Measurements from ENCODE around the gene KLK4. TPM values are rescaled to one million over a fixed set of nuclear protein-coding genes. Genes with fewer than 3 reads are reported as not detected.

Gene KLK4
- polyA plus RNA-seq, 3 donors = 0.06 TPM; not detected in 2

DNA sequence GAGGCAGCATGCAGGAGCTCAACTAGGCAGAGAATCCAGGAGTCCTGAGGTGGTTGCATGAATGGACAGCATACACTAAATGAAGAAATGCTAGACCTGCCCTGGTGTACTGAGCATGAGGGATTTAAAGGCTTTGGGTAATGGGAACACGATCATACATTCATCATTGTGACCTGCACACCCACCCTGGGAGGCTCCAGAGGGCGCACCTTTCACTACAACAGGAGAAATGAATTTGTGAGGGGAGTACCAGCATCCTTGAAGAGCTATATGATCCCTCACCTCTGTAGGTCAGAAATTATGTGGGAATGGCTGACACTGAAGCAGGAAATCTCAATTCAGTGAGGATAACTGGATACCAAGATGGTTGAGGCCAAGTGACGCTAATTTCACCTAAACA lies 29.0 kb downstream of the KLK4 start:
- no peak for DNase-seq

DNA sequence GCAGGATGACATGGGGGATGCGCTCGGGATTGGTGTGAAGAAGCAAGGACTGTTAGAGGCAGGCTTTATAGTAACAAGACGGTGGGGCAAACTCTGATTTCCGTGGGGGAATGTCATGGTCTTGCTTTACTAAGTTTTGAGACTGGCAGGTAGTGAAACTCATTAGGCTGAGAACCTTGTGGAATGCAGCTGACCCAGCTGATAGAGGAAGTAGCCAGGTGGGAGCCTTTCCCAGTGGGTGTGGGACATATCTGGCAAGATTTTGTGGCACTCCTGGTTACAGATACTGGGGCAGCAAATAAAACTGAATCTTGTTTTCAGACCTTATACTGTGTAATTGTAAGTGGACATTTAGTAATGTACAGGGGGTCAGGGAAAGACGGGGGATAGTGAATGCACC lies 31.0 kb downstream of the KLK4 start:
- DNase-seq = no peak

DNA sequence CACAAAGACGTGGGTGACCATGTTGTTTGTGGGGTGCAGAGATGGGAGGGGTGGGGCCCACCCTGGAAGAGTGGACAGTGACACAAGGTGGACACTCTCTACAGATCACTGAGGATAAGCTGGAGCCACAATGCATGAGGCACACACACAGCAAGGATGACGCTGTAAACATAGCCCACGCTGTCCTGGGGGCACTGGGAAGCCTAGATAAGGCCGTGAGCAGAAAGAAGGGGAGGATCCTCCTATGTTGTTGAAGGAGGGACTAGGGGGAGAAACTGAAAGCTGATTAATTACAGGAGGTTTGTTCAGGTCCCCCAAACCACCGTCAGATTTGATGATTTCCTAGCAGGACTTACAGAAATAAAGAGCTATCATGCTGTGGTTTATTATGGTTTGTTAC lies 32.3 kb downstream of the KLK4 start:
- DNase-seq = no peak

DNA sequence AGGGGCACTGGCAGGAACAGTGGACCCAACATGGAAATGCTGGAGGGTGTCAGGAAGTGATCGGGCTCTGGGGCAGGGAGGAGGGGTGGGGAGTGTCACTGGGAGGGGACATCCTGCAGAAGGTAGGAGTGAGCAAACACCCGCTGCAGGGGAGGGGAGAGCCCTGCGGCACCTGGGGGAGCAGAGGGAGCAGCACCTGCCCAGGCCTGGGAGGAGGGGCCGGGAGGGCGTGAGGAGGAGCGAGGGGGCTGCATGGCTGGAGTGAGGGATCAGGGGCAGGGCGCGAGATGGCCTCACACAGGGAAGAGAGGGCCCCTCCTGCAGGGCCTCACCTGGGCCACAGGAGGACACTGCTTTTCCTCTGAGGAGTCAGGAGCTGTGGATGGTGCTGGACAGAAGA lies 33.9 kb downstream of the KLK4 start:
- DNase-seq = no peak

DNA sequence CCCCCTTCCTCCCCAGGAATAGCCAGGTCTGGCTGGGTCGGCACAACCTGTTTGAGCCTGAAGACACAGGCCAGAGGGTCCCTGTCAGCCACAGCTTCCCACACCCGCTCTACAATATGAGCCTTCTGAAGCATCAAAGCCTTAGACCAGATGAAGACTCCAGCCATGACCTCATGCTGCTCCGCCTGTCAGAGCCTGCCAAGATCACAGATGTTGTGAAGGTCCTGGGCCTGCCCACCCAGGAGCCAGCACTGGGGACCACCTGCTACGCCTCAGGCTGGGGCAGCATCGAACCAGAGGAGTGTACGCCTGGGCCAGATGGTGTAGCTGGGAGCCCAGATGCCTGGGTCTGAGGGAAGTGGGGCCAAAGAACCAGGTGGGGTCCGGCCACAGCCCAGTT lies 34.7 kb downstream of the KLK4 start:
- DNase-seq = no peak

DNA sequence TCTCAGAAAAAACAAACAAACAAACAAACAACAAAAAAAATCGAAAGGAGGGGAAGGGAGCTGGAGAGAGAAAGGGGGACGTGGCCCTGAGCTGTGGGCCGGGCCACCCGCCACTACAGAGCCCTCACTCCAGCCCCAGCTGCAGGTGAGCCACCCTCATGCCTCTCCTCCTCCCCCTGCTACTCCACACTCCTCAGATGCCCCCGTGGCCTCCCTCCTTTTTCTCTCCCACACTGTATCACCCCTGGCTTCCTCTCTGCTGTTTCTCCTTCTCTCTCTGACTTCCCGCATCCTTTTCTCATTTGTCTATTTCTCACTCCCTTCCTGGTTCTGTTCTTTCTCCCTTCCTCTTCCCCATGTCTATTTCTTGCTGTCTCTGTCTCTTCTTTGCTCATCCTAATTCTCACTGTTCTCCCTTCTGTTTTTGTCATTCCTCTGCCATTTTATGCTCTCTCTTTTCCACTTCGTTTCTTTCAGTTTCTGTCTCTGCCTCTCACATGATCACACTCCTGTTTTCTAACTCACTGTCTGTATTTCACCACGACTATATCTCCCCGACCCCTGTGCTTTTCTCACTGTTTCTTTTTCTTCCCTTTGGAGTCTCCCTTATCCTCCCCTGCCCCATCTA lies 35.3 kb downstream of the KLK4 start:
- no peak for DNase-seq

DNA sequence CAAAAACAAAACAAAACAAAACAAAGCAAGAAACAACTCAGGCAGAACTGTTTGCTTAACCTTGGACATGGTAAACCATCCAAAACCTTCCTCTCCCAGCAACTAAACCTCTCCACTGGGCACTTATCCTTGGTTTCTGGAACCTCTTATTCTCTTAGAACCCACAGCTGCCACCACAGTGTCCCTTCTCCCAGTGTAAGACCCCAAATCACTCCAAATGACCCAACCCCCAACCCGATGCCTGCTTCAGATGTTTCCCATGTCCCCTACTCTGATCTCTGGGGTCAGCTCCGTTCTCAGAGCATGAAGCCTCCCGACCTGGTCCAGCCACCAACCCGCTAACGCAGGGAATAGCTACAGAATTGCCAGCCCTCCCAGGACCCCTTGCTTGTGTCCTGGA lies 37.0 kb downstream of the KLK4 start:
- no peak for DNase-seq

DNA sequence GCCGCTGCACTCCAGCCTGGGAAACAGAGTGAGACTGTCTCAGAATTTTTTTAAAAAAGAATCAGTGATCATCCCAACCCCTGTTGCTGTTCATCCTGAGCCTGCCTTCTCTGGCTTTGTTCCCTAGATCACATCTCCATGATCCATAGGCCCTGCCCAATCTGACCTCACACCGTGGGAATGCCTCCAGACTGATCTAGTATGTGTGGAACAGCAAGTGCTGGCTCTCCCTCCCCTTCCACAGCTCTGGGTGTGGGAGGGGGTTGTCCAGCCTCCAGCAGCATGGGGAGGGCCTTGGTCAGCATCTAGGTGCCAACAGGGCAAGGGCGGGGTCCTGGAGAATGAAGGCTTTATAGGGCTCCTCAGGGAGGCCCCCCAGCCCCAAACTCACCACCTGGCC lies 38.1 kb downstream of the KLK4 start, which contains the start of gene KLK2:
Gene KLK2 (plus strand): TSS at position 384 of the 400 bp plus-strand sequence. CDS start 35 bp downstream, outside the sequence.
- DNase-seq = no peak

DNA sequence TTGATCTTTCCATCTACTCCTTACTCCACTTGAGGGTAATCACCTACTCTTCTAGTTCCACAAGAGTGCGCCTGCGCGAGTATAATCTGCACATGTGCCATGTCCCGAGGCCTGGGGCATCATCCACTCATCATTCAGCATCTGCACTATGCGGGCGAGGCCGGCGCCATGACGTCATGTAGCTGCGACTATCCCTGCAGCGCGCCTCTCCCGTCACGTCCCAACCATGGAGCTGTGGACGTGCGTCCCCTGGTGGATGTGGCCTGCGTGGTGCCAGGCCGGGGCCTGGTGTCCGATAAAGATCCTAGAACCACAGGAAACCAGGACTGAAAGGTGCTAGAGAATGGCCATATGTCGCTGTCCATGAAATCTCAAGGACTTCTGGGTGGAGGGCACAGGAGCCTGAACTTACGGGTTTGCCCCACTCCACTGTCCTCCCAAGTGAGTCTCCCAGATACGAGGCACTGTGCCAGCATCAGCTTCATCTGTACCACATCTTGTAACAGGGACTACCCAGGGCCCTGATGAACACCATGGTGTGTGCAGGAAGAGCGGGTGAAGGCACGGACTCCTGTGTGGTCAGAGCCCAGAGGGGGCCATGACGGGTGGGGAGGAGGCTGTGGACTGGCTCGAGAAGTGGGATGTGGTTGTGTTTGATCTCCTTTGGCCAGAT lies 40.6 kb downstream of the KLK4 start:
- DNase-seq = no peak

DNA sequence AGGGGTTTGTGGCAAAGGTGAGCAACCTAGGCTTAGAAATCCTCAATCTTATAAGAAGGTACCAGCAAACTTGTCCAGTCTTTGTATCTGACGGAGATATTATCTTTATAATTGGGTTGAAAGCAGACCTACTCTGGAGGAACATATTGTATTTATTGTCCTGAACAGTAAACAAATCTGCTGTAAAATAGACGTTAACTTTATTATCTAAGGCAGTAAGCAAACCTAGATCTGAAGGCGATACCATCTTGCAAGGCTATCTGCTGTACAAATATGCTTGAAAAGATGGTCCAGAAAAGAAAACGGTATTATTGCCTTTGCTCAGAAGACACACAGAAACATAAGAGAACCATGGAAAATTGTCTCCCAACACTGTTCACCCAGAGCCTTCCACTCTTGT lies 41.7 kb downstream of the KLK4 start:
- DNase-seq = no peak

DNA sequence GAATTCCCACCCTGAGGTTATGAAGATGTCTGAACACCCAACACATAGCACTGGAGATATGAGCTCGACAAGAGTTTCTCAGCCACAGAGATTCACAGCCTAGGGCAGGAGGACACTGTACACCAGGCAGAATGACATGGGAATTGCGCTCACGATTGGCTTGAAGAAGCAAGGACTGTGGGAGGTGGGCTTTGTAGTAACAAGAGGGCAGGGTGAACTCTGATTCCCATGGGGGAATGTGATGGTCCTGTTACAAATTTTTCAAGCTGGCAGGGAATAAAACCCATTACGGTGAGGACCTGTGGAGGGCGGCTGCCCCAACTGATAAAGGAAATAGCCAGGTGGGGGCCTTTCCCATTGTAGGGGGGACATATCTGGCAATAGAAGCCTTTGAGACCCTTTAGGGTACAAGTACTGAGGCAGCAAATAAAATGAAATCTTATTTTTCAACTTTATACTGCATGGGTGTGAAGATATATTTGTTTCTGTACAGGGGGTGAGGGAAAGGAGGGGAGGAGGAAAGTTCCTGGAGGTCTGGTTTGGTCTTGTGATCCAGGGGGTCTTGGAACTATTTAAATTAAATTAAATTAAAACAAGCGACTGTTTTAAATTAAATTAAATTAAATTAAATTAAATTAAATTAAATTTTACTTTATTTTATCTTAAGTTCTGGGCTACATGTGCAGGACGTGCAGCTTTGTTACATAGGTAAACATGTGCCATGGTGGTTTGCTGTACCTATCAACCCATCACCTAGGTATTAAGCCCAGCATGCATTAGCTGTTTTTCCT lies 49.5 kb downstream of the KLK4 start:
- peak; percentile 17 for DNase-seq

DNA sequence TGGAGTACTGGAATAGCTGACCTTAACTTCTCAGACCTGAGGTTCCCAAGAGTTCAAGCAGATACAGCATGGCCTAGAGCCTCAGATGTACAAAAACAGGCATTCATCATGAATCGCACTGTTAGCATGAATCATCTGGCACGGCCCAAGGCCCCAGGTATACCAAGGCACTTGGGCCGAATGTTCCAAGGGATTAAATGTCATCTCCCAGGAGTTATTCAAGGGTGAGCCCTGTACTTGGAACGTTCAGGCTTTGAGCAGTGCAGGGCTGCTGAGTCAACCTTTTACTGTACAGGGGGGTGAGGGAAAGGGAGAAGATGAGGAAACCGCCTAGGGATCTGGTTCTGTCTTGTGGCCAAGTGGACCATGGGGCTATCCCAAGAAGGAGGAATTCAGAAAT lies 50.2 kb downstream of the KLK4 start:
- DNase-seq = no peak

DNA sequence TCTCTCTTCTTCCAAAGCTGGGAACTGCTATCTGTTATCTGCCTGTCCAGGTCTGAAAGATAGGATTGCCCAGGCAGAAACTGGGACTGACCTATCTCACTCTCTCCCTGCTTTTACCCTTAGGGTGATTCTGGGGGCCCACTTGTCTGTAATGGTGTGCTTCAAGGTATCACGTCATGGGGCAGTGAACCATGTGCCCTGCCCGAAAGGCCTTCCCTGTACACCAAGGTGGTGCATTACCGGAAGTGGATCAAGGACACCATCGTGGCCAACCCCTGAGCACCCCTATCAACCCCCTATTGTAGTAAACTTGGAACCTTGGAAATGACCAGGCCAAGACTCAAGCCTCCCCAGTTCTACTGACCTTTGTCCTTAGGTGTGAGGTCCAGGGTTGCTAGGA lies 51.3 kb downstream of the KLK4 start:
- no peak for DNase-seq

DNA sequence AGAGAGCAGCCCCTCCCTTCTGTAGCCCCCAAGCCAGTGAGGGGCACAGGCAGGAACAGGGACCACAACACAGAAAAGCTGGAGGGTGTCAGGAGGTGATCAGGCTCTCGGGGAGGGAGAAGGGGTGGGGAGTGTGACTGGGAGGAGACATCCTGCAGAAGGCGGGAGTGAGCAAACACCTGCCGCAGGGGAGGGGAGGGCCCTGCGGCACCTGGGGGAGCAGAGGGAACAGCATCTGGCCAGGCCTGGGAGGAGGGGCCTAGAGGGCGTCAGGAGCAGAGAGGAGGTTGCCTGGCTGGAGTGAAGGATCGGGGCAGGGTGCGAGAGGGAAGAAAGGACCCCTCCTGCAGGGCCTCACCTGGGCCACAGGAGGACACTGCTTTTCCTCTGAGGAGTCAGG lies 52.3 kb downstream of the KLK4 start:
- no peak for DNase-seq

DNA sequence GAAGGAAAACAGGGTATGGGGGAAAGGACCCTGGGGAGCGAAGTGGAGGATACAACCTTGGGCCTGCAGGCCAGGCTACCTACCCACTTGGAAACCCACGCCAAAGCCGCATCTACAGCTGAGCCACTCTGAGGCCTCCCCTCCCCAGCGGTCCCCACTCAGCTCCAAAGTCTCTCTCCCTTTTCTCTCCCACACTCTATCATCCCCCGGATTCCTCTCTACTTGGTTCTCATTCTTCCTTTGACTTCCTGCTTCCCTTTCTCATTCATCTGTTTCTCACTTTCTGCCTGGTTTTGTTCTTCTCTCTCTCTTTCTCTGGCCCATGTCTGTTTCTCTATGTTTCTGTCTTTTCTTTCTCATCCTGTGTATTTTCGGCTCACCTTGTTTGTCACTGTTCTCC lies 53.8 kb downstream of the KLK4 start:
- no peak for DNase-seq

Other genes starting within 250 kb of the KLK4 start
- gene SHANK1, start 191.6 kb downstream of the KLK4 start, polyA plus RNA-seq (ENCODE audit: insufficient read length in 3 of 3) = 1 to 10 TPM; 4.9 to 7.6 (median 6.5) TPM
- gene CLEC11A, start 188.0 kb downstream of the KLK4 start, polyA plus RNA-seq (ENCODE audit: insufficient read length in 3 of 3) = 10 to 100 TPM; 28.1 to 40.3 (median 30.4) TPM
- not detected for gene GPR32, start 140.9 kb downstream of the KLK4 start, polyA plus RNA-seq (ENCODE audit: insufficient read length in 3 of 3)
- gene ACP4, start 121.0 kb downstream of the KLK4 start, polyA plus RNA-seq (ENCODE audit: insufficient read length in 3 of 3) = under 1 TPM in 1 of 3 donors, not detected in 2; 0.09 TPM
- 1 to 10 TPM; 1.2 to 1.7 (median 1.3) TPM for gene KLK1, start 87.6 kb downstream of the KLK4 start, polyA plus RNA-seq (ENCODE audit: insufficient read length in 3 of 3)
- not detected for gene KLK15, start 77.8 kb downstream of the KLK4 start, polyA plus RNA-seq (ENCODE audit: insufficient read length in 3 of 3)
- under 1 TPM; 0.47 to 0.58 (median 0.51) TPM for gene KLK3, start 56.5 kb downstream of the KLK4 start, polyA plus RNA-seq (ENCODE audit: insufficient read length in 3 of 3)
- under 1 TPM in 2 of 3 donors, not detected in 1; 0.21 to 0.34 TPM for gene KLK2, start 38.0 kb downstream of the KLK4 start, polyA plus RNA-seq (ENCODE audit: insufficient read length in 3 of 3)
- 1 to 10 TPM; 1.6 to 1.9 (median 1.9) TPM for gene KLK5, start 41.6 kb upstream of the KLK4 start, polyA plus RNA-seq (ENCODE audit: insufficient read length in 3 of 3)
- 10 to 100 TPM; 37.7 to 40.8 (median 37.7) TPM for gene KLK6, start 58.2 kb upstream of the KLK4 start, polyA plus RNA-seq (ENCODE audit: insufficient read length in 3 of 3)
- 1 to 10 TPM; 3.3 to 4.5 (median 3.8) TPM for gene KLK7, start 72.5 kb upstream of the KLK4 start, polyA plus RNA-seq (ENCODE audit: insufficient read length in 3 of 3)
- gene KLK8, start 90.2 kb upstream of the KLK4 start, polyA plus RNA-seq (ENCODE audit: insufficient read length in 3 of 3) = 1 to 10 TPM; 1.8 to 2.8 (median 2.8) TPM
- gene KLK10, start 108.3 kb upstream of the KLK4 start, polyA plus RNA-seq (ENCODE audit: insufficient read length in 3 of 3) = under 1 TPM; 0.16 to 0.36 (median 0.24) TPM
- gene KLK11, start 115.2 kb upstream of the KLK4 start, polyA plus RNA-seq (ENCODE audit: insufficient read length in 3 of 3) = under 1 TPM in 1 of 3 donors, not detected in 2; 0.14 TPM
- not detected for gene KLK12, start 123.6 kb upstream of the KLK4 start, polyA plus RNA-seq (ENCODE audit: insufficient read length in 3 of 3)
- gene KLK13, start 153.7 kb upstream of the KLK4 start, polyA plus RNA-seq (ENCODE audit: insufficient read length in 3 of 3) = under 1 TPM; 0.24 to 0.65 (median 0.53) TPM
- gene KLK14, start 171.5 kb upstream of the KLK4 start, polyA plus RNA-seq (ENCODE audit: insufficient read length in 3 of 3) = under 1 TPM; 0.14 to 0.32 (median 0.19) TPM
- gene CTU1, start 197.0 kb upstream of the KLK4 start, polyA plus RNA-seq (ENCODE audit: insufficient read length in 3 of 3) = 1 to 10 TPM; 3.0 to 5.1 (median 4.3) TPM
- 1 to 10 TPM; 1.5 to 1.8 (median 1.5) TPM for gene SIGLEC9, start 213.5 kb upstream of the KLK4 start, polyA plus RNA-seq (ENCODE audit: insufficient read length in 3 of 3)
- gene SIGLEC7, start 230.9 kb upstream of the KLK4 start, polyA plus RNA-seq (ENCODE audit: insufficient read length in 3 of 3) = under 1 TPM; 0.33 to 0.43 (median 0.36) TPM

All from renal pelvis (tissue), 4 donors.